ENCODE data around the gene SYT17. TPM values are rescaled to one million over a fixed set of nuclear protein-coding genes. Genes with fewer than 3 reads are reported as not detected.

SYT17 gene
- total and polyA plus RNA-seq, 12 donors: 1.1 to 6.5 (median 3.1) TPM

DNA sequence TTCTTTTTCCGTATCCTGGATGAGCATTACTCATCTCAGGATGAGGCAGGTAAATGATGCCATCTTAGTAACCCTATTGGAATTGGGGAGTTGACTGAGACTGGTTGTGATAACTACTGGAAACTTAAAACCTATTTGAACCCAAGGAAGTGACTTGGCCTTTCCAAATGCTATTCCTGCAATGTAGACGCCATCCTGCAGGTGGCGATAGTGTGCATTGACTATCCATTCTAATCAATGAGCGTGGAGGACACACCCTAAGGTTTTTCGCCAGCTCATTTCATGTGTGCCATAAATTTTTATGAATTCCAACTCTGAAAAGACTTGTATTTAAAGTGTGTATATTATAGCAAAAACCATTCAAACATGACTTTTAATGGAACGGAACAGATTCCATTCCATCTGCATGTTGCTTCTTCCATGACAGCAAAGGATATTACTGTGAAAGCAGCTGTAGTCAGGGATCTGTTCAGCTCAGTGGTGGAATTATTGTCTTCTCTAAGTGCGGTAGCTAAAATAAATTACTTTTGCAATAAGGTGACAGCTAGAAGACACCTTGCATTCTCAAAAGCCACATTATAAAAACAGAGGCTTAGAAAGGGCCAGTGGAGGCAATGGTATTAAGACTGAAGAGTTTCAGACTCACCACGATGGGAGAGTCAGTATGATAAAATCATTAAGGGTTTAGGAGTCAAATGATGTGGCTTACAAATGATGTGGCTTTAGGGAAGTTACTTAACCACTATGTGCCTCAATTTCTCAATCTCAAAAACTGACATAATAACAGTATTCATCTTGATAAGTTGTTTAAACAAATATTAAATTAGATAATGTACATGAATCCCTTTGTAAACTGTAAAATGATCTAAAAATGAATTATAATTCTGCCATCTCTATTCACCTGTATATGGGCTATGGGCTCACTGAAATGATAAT lies 55.5 kb downstream of the SYT17 start:
- no peak for TF ChIP-seq POLR2A (IDR thresholded peaks at IDR 0.05)
- TF ChIP-seq, protein P1, sequence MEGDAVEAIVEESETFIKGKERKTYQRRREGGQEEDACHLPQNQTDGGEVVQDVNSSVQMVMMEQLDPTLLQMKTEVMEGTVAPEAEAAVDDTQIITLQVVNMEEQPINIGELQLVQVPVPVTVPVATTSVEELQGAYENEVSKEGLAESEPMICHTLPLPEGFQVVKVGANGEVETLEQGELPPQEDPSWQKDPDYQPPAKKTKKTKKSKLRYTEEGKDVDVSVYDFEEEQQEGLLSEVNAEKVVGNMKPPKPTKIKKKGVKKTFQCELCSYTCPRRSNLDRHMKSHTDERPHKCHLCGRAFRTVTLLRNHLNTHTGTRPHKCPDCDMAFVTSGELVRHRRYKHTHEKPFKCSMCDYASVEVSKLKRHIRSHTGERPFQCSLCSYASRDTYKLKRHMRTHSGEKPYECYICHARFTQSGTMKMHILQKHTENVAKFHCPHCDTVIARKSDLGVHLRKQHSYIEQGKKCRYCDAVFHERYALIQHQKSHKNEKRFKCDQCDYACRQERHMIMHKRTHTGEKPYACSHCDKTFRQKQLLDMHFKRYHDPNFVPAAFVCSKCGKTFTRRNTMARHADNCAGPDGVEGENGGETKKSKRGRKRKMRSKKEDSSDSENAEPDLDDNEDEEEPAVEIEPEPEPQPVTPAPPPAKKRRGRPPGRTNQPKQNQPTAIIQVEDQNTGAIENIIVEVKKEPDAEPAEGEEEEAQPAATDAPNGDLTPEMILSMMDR (IDR thresholded peaks at IDR 0.05): peak; percentile 40 to 66 (median 60)
- WGBS, 4 donors: 44 to 55% (median 49%) methylated on average over 8 of the region's 8 CpGs
- intact Hi-C loops (cut with DNase I): loop anchor here in 1 of 2 donors (5.0 kb wide), 1 partner anchor 149 kb away; no protein-coding TSS in a partner anchor
- no peak overlapping the region for H3K4me3 ChIP-seq
- DNase-seq: peak in 6 of 7 donors; percentile 33 to 66 (median 50)
- no peaks in the 10 kb centered on the region for H3K27me3 ChIP-seq
- H3K36me3 ChIP-seq (replicated peaks in 1 of 2): no peaks in the 10 kb centered on the region
- peaks cover 0 to 3% (median 0%) of the 10 kb centered on the region in 3 donors for H3K9me3 ChIP-seq (replicated peaks in 1 of 3)
- H3K4me1 ChIP-seq (replicated peaks in 1 of 2): no peaks in the 10 kb centered on the region
- H3K27ac ChIP-seq: no peak overlapping the region

DNA sequence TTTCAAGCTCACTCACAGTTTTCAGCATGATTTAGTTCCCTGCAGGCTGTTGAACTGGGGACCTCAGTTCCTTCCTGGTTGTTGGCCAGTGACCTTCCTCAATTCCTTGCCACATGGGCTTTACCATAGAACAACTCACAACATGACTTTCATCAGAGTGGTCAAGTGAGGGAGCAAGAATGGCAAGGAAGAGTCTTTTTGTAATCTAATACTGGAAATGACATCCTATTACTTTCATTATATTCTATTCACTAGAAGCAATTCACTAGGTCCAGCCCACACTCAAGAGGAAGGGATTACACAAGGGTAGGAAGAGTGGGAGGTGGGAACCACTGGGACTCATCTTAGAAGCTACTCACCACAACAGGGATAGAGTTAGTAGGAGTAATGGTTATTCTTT lies 57.6 kb downstream of the SYT17 start:
- Histone ChIP-seq H3K36me3 (replicated peaks in 1 of 2) (no peaks in the 10 kb centered on the region), H3K27ac (no peak overlapping the region), H3K4me3 (no peak overlapping the region), H3K9me3 (replicated peaks in 1 of 3) (peaks cover 0 to 3% (median 0%) of the 10 kb centered on the region in 3 donors), H3K27me3 (no peaks in the 10 kb centered on the region), H3K4me1 (replicated peaks in 1 of 2) (no peaks in the 10 kb centered on the region)
- intact Hi-C loops (cut with DNase I): no loop called here
- no peak for DNase-seq
- TF ChIP-seq, protein P1 (IDR thresholded peaks at IDR 0.05): no peak
- TF ChIP-seq POLR2A (IDR thresholded peaks at IDR 0.05): no peak

DNA sequence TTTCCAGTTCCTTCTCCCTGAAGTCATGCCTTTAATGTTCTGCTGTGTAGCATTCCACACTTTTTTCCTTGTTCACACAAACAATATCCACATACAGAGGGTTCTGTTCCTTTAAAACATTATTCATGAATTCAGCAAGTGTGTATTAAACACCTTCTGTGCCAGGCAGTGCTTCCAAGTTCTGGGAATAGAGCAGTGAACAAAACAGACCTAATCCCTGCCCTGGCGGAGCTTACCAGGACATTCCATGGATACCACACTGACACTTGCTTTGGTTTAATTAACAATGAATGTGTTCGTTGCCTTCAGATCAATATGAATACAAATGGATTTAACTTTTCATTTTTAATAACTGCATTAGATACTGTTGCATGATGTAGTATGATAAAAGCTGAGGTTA lies 59.6 kb downstream of the SYT17 start:
- Histone ChIP-seq H3K9me3 (replicated peaks in 1 of 3) (peaks cover 0 to 3% (median 0%) of the 10 kb centered on the region in 3 donors), H3K27ac (no peak overlapping the region), H3K36me3 (replicated peaks in 1 of 2) (no peaks in the 10 kb centered on the region), H3K4me3 (no peak overlapping the region), H3K27me3 (no peaks in the 10 kb centered on the region), H3K4me1 (replicated peaks in 1 of 2) (no peaks in the 10 kb centered on the region)
- DNase-seq: no peak
- 52 to 85% (median 76%) methylated on average over 2 of the region's 2 CpGs for WGBS, 4 donors
- intact Hi-C loops (cut with DNase I): no loop called here
- TF ChIP-seq, protein P1 (IDR thresholded peaks at IDR 0.05): no peak
- TF ChIP-seq POLR2A (IDR thresholded peaks at IDR 0.05): no peak

DNA sequence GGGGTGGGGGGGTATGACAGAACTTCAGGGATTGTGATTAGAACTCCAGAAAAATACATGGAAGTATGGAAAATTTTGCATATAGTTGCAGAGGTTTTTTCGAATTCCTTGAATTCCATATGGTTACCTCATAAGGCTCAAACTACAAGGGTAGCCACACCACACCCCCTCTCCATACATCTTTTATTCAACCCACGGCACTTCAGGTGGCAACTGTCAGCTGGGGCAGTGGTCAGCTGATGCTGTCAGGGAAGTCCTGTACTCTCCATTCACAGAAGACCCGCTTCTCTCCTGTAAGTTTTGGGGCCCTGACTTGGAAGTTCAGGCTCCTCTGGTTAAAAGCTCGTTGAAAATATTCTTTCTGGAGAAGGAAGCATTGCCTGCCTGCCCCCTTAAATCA lies 60.0 kb downstream of the SYT17 start:
- WGBS, 4 donors: 67 to 87% (median 77%) methylated on average over 4 of the region's 4 CpGs
- no peak overlapping the region for H3K4me3 ChIP-seq
- no peak overlapping the region for H3K27ac ChIP-seq
- peaks cover 0 to 3% (median 0%) of the 10 kb centered on the region in 3 donors for H3K9me3 ChIP-seq (replicated peaks in 1 of 3)
- TF ChIP-seq, protein P1 (IDR thresholded peaks at IDR 0.05): no peak
- no peak for TF ChIP-seq POLR2A (IDR thresholded peaks at IDR 0.05)
- no peaks in the 10 kb centered on the region for H3K4me1 ChIP-seq (replicated peaks in 1 of 2)
- H3K27me3 ChIP-seq: no peaks in the 10 kb centered on the region
- DNase-seq: no peak
- no peaks in the 10 kb centered on the region for H3K36me3 ChIP-seq (replicated peaks in 1 of 2)
- intact Hi-C loops (cut with DNase I): no loop called here

All from adrenal gland (tissue), 12 donors.